HG02870 (cell line): ENCODE data around the gene IFNL1.
A peak's percentile ranks its signal among the peaks of the same experiment; 100 is the strongest.
"Not testable (repeated sequence)": the region's sequence is repeated elsewhere in the genome, so short reads cannot be mapped to it uniquely, and the experiment has no call there.

Experiments
- ATAC-seq: cut with Tn5 transposase; IDR thresholded peaks from one replicate; pipeline ENCODE4 v1.9.1; 2021; ENCODE audit warnings: mild to moderate bottlenecking, moderate library complexity; ENCODE audit not compliant: unreplicated experiment

IFNL1 gene

DNA sequence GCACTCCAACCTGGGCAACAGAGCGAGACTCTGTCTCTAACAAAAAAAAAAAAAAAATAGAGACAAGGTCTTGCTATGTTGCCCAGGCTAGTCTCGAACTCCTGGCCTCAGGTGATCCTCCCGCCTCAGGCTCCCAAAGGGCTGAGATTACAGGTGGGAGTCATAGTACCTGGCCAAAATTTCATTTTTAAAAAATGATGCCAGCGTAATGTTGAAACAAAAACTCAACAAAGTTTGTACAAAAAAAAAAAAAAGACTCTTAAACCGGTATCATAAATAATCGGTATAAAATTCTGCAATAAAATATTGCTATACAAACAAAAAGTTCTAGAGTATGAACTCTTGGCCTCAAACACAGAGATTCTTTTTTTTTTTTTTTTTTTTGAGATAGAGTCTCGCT, 36.1 kb downstream of the IFNL1 start:
- no peak for ATAC-seq

DNA sequence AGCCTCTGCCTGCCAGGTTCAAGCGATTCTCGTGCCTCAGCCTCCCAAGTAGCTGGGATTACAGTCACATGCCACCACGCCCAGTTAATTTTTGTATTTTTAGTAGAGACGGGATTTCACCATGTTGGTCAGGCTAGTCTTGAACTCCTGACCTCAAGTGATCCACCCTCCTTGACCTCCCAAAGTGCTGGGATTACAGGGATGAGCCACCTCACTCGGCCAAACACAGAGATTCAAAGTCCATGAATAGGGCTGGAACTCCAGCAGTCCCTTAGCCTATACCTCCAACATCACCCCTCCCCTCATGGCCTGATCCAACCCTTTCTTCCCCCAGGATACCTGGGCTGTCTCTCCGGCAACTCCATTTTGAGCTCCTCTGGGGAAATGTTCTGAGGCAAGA, 36.5 kb downstream of the IFNL1 start:
- not testable (repeated sequence) for ATAC-seq

DNA sequence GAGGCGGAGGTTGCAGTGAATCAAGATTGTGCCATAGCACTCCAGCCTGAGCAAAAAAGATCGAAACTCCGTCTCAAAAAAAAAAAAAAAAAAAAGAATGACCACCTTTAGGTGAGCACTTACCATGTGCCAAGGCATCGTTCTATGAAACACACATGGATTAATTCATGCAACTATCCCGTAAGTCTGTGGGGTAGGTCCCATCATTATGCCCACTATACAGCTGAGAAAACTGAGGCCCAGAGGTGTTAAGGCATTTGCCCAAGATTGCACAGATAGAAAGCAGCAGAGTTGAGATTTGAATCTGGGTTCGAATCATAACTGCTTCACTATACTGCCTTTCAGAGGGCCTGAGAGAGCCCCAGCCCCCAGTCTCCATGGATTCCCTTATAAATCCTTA, 37.3 kb downstream of the IFNL1 start:
- ATAC-seq = no peak

DNA sequence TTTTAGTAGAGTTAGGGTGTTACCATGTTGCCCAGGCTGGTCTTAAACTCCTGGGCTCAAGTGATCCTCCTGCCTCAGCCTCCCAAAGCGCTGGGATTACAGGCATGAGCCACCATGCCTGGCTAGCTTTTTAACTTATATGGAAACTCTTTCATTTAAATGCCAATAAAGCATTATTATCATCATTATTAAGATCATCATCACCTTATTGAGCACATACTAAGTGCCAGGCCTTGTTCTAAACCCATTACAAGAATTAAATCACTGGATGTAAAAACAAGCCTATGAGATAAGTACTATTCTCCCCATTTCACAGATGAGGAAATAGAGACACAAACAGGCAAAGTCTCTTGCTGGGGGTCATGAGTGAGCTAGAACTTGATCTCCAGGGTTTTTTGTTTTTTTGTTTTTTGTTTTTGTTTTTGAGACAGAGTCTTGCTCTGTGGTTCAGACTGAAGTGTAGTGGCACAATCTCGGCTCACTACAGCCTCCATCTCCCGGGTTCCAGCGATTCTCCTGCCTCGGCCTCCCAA, 38.3 kb downstream of the IFNL1 start:
- no peak for ATAC-seq

DNA sequence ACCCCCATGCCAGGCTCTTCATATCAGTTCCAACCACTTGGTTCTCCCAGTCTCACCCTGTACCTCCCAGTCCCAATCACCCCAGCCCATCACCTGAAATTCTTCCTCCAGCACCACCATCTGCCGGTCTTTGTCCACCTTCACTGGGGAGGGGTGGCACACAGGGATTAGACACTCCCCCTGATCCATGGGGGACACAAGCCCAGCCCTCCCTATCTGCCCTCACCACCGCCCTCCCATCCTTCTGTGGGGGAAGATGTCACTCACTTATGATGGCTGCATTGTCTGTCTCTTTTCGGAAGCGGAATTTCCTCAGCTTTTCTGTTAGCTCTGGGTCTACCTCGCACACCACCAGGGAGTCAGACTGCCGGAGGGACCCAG, 39.0 kb downstream of the IFNL1 start:
- ATAC-seq = no peak

DNA sequence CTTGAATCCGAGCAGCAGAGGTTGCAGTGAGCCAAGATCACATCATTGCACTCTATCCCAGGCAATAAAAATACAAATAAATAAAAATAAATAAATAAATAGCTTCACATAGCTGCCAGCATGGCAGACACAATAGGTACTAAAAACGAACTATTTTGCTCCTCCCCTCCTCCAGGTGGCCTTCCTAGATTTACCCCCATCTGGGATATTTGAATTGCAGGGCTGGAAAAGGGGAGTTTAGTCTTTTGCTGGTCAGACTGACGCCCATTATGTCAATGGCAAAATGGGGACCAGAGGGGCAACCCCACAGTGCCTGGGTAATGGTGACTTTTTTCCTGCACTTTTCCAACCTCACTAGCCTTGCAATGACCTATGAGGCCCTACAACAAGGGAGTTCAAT, 40.3 kb downstream of the IFNL1 start:
- no peak for ATAC-seq

DNA sequence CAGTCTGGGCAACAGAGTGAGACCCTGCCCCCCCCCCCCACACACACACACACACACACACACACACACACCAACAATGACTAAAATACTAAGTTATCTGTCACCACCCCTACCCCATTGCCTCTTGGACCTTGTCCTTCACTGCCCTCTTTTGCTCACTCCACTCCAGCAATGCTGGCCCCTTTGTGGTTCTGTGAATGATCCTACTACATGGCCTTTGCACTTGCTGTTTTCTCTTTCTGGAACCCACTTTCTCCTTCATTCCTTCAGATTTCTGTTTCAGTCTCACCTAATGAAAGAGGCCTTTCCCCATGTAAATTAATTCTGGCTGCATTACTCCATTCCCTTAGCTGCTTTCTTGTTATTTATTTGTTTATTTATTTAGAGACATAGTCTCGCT, 43.5 kb downstream of the IFNL1 start:
- no peak for ATAC-seq

DNA sequence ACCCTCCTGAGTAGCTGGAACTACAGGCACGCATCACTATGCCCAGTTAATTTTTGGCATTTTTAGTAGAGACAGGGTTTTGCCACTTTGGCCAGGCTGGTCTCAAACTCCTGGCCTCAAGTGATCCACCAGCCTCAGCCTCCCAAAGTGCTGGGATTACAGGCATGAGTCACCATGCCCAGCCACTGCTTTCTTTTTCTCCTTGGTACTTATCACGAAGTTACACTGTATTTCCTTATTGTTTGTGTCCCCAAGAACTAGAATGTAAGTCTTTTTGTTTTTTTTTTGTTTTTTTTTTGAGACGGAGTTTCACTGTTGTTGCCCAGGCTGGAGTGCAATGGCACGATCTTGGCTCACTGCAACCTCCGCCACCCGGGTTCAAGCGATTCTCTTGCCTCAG, 43.9 kb downstream of the IFNL1 start:
- ATAC-seq = not testable (repeated sequence)

DNA sequence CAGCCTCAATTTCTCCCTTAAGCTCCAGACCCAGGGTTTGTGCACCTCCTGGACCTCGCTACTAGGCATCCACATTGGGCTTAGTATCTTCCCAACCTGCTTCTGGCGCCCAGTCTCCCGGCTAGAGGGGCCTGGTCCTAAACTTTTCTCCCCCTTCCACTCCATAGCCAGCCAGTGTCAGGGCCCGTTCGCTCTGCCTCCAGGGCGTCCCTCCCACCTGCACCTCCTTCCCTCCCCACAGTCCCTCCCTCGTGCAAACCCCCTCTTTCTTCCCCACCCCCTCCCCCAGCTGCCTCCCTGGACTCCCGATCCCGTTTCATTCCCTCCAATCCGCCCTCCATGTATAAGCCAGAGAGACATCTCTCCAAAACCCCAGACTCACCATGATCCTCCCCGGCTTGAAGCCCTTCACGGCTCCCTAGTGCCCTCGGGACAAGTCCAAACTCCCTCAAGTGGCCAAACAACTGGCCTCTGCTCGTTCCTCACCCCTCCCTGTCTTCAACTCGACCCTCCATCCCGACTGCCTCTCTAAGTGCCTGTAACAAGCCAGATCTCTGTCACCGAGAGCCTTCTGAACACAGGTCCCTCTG, 45.0 kb downstream of the IFNL1 start:
- no peak for ATAC-seq

DNA sequence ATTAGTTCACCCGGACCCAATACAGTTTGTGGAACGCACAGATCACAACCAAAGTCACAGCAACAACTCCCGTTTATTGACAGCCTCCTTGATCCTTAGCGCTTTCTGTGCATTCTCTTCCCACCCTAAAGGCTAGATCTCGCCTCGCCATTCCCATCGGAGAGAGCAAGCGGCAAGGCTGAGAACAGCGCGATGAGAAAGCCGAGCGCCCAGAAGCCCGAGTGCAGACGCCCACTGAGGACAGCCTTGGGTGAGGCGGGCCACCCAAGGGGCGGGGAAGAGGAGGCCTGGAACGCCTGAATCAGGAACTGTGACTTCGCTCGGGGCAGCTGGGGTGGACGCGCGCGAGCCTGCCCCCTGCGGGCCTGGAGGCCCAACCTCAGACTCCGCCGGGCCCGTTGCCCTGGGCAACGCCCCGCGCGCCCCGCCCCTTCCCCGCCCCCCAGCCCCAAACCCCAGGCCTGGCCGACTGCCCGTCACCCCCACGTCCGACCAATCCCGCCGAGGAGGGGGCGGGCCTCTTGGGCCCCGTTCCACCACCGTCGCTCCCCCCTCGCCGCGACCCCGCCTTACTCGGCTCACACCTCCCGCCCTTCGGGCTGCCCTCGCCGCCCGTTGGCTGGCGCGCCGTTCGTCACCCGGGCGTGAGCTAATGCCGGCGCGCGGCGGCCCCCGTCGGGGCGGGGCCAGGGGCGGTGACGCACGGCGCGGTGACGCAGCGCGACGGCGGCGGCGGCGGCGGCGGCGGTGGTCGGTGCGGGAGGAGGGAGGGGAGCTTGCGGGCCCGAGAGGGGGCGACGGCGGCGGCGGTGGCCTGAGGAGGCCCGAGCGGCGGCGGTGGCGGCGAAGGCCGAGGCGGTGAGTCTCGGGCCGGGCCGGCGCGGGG, 45.8 kb downstream of the IFNL1 start, which contains the start of gene SAMD4B:
Gene SAMD4B, plus strand, starts transcription at position 703 of the 886 bp plus-strand sequence. CDS start 14,473 bp downstream, outside the sequence.
- ATAC-seq = peak; percentile 87

DNA sequence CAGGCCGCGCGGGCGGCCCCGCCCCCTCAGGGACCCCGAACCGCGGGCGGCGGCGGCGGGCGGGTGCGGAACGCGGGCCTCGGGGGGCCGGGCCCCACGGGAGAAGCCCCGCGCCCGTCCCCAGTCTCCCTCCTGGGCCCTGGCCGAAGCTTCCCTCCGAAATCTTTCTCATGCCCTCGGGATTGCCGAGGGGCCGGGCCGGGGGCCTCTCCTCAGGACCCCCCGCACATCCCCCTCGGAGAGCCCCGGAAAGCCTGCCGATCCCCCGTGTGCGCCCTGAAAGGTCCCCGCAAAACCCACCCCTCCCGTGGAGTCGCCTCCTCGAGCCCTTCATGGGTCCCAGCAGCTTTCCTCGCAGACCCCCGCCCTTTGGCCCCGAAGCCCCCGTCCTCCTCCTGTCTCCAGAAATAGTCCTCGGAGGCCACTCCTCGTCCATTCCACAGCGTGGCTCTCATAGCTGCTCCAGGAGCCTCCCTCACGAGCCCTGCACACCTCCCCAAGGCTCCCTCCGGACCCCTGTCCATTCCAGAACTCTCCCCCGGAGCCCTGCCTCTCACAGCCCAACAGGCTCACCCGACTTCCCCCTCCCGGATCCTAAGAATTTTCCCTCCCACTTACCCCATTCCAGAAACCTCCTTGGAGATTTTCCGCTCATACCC, 46.6 kb downstream of the IFNL1 start:
- no peak for ATAC-seq

DNA sequence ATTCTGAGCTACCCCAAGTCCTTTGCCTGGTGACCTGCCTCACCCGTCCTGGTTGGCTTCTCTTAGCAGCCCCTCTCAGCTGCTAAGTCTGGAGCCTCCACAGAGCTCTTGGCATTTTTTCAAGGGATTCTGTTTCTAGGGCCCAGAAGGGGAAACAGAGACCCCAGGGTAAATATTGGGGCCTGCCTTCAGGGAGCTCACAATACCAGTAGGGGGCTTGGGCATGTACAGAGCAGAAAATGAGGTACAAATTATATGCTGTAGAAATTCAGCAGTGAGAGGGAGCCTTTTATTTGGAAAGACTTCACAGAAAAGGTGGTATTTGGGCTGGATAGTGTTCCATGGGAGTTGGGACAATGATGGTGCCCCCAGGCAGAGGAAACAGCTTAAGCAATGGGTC, 49.7 kb downstream of the IFNL1 start:
- no peak for ATAC-seq

DNA sequence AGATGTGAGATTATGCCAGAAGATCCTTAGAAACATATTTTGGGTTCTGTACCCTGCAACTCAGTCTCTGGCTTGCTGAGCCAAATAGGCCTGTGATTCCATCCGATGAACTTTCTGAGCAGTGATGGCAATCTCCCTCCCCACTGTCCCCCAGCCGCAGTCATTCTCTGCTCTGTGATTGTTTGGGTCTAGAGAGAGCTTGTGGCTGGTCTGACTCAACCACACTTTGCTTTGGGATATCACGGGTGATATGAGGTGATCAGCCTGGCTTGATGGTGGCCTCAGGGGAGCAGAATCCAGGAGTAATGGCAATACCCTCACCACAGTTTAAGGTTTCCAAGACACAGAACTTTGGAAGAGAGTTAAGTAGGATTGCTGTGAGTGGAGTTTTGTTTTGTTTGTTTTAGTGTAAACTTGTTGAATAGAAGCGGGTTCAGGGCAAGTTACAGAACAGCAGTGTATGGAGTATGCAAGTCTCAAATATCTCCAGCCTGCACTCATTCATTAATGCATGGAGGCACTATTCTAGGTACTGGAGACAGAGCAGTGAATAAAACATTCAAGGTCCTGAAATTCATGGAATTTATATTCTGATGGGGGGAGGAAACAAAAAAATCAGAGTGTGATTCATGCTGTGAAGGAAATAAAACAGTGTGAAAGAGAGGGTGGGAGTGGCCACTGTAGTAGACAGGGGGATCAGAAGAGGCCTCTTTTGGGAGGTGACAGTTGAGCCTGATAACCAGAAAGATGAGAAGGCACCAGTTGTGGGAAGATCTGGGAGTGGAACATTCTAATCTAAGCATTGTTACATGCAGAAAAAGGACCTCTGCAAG, 51.3 kb downstream of the IFNL1 start:
- no peak for ATAC-seq
